Midbrain (tissue), 1 donor: ENCODE measurements around the gene KCNA2.
A peak's percentile ranks its signal among the peaks of the same experiment; 100 is the strongest.

ENCODE experiments used
- DNase-seq: peaks from one replicate; lab custom pipeline; 2025; lab: John Stamatoyannopoulos, UW

The KCNA2 gene

GRCh38 chr1:110602466-110602865 is 3.7 kb downstream of the KCNA2 start:
- DNase-seq: no peak

- DNase-seq: no peak
Observed at GRCh38 chr1:110601332-110601731, 4.8 kb downstream of the KCNA2 start.

GRCh38 chr1:110600716-110601115 is 5.4 kb downstream of the KCNA2 start:
- DNase-seq: no peak

- DNase-seq: no peak
Observed at GRCh38 chr1:110597966-110598365, 8.2 kb downstream of the KCNA2 start.

- DNase-seq: no peak
Observed at GRCh38 chr1:110596312-110596711, 9.8 kb downstream of the KCNA2 start.

GRCh38 chr1:110595353-110595710 is 10.8 kb downstream of the KCNA2 start:
- no peak for DNase-seq

- DNase-seq: peak; percentile 56
Observed at GRCh38 chr1:110594456-110595352, 11.5 kb downstream of the KCNA2 start.

- DNase-seq: no peak
Observed at GRCh38 chr1:110593902-110594301, 12.3 kb downstream of the KCNA2 start.

GRCh38 chr1:110591956-110592355 is 14.2 kb downstream of the KCNA2 start:
- no peak for DNase-seq

GRCh38 chr1:110588991-110589390 is 17.2 kb downstream of the KCNA2 start:
- DNase-seq: no peak

GRCh38 chr1:110588486-110588885 is 17.7 kb downstream of the KCNA2 start:
- DNase-seq: no peak

- DNase-seq: no peak
Observed at GRCh38 chr1:110587906-110588305, 18.3 kb downstream of the KCNA2 start.

- DNase-seq: no peak
Observed at GRCh38 chr1:110585481-110585880, 20.7 kb downstream of the KCNA2 start.

- DNase-seq: no peak
Observed at GRCh38 chr1:110584045-110584444, 22.1 kb downstream of the KCNA2 start.

GRCh38 chr1:110583505-110583904 is 22.7 kb downstream of the KCNA2 start:
- no peak for DNase-seq

- DNase-seq: no peak
Observed at GRCh38 chr1:110582378-110582777, 23.8 kb downstream of the KCNA2 start.

- DNase-seq: peak; percentile 46
Observed at GRCh38 chr1:110581682-110582145, 24.4 kb downstream of the KCNA2 start.

GRCh38 chr1:110580244-110580643 is 25.9 kb downstream of the KCNA2 start:
- no peak for DNase-seq

GRCh38 chr1:110579460-110579859 is 26.7 kb downstream of the KCNA2 start:
- DNase-seq: no peak

GRCh38 chr1:110576441-110576840 is 29.7 kb downstream of the KCNA2 start:
- DNase-seq: no peak

- no peak for DNase-seq
Observed at GRCh38 chr1:110573314-110573713, 32.8 kb downstream of the KCNA2 start.

GRCh38 chr1:110572751-110573150 is 33.4 kb downstream of the KCNA2 start:
- DNase-seq: no peak

GRCh38 chr1:110570901-110571300 is 35.3 kb downstream of the KCNA2 start:
- DNase-seq: no peak

GRCh38 chr1:110570307-110570706 is 35.9 kb downstream of the KCNA2 start:
- no peak for DNase-seq
